ENCODE data around the gene PDCD2L.

PDCD2L gene

GRCh38 chr19:34360354-34360909 lies 43.8 kb upstream of the PDCD2L start:
- no peak for DNase-seq (ENCODE audit: low read depth)
- no peak overlapping the region for H3K4me3 ChIP-seq (ENCODE audit: control insufficient read depth, low read depth, low read length)
- no peak for TF ChIP-seq CTCF (conservative IDR thresholded peaks at IDR 0.05; ENCODE audit: control insufficient read depth, insufficient read depth, low read depth, low read length)

DNA sequence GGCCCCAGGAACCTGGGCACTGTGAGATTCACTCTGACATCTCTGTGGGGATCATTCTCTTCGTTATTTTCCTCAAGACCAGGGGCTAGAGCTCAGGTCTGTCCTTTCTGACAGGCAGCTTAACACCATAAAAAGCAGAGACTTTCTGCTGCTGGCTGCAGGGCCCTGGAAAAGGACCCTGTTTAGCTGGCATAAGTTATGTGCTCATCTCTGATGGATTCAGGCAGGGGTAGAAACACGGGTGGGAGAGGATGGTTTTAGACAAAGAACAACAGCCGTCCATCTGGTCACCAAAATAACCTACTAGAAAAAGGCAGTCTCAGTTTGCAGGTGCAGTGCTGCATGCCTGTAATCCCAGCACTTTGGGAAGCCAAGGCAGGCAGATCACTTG lies 41.5 kb upstream of the PDCD2L start:
- DNase-seq (ENCODE audit: low read depth) = no peak
- no peak for TF ChIP-seq CTCF (conservative IDR thresholded peaks at IDR 0.05; ENCODE audit: control insufficient read depth, insufficient read depth, low read depth, low read length)
- H3K4me3 ChIP-seq (ENCODE audit: control insufficient read depth, low read depth, low read length) = no peak overlapping the region

DNA sequence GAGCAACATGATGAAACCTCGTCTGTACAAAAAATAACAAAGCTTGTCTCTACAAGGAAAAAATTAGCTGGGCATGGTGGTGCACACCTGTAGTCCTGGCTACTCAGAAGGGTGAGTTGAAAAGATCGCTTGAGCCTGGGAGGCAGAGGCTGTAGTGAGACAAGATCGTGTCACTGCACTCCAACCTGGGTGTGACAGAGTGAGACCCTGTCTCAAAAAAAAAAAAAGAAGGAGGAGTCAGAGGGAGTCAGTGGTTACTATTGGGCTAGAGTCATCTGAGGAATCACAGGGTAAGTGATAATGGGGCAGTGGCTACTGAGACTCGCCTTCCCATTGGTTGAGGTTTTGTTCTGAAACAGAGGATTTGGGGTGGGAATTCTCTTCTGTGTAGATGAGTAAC lies 41.1 kb upstream of the PDCD2L start:
- TF ChIP-seq CTCF (conservative IDR thresholded peaks at IDR 0.05; ENCODE audit: control insufficient read depth, insufficient read depth, low read depth, low read length) = no peak
- no peak overlapping the region for H3K4me3 ChIP-seq (ENCODE audit: control insufficient read depth, low read depth, low read length)
- DNase-seq (ENCODE audit: low read depth) = no peak

DNA sequence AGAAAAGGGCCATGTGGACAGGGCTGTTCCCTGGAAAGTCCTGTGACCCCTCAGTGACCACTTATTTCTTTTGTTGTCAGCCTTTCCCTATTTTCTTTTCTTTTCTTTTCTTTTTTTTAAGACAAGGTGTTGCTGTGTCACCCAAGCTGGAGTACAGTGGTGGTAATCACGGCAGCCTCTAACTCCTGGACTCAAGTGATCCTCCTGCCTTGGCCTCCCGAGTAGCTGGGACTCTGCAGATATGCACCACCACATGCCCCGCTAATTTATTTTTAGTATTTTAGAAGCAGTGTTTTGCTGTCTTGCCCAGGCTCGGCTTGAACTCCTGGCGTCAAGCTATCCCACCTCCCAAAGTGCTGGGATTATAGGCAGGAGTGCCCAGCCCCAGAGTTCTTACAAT lies 40.3 kb upstream of the PDCD2L start:
- H3K4me3 ChIP-seq (ENCODE audit: control insufficient read depth, low read depth, low read length) = no peak overlapping the region
- TF ChIP-seq CTCF (conservative IDR thresholded peaks at IDR 0.05; ENCODE audit: control insufficient read depth, insufficient read depth, low read depth, low read length) = no peak
- DNase-seq (ENCODE audit: low read depth) = no peak

DNA sequence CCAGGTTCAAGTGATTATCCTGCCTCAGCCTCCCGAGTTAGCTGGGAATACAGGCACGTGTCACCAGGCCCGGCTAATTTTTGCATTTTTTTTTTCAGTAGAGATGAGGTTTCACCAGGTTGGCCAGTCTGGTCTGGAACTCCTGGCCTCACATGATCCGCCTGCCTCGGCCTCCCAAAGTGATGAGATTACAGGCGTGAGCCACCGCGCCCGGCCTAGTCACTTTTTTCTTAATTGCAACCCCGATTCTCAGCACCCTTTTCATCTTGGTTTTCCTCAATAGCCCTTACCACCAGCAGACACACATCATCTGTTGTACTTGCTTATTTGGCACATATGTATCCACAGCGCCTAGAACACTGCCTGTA lies 39.8 kb upstream of the PDCD2L start:
- no peak for TF ChIP-seq CTCF (conservative IDR thresholded peaks at IDR 0.05; ENCODE audit: control insufficient read depth, insufficient read depth, low read depth, low read length)
- H3K4me3 ChIP-seq (ENCODE audit: control insufficient read depth, low read depth, low read length) = peak overlapping the region; percentile 83
- DNase-seq (ENCODE audit: low read depth) = no peak

DNA sequence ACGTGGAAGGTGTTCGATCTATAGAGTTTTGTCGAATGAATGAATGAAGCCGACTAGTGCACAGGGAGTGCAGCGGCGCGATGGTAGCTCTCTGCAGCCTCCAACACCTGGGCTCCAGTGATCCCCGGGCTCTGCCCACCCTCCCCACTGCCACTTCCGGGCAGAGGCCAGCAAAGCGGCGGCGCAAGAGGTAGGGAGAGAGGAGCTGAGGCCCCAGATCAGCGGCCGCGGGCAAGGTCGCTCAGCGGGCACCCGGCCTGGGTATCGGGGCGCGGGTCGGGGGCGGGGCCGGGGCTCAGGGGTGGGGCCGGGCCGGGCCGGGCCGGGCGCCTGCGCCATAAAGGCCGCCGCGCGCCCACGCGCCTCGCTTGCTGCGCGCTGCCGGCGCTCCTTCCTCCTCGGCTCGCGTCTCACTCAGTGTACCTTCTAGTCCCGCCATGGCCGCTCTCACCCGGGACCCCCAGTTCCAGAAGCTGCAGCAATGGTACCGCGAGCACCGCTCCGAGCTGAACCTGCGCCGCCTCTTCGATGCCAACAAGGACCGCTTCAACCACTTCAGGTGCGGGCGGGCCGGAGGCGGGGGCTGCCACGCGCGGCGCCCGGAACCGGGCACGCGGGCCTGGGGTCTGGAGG lies 39.3 kb upstream of the PDCD2L start, which contains the start of gene GPI:
Gene GPI (plus strand): TSS at position 367 of the 633 bp plus-strand sequence. CDS start 71 bp downstream, at position 438.
- DNase-seq (ENCODE audit: low read depth) = peak; percentile 29
- H3K4me3 ChIP-seq (ENCODE audit: control insufficient read depth, low read depth, low read length) = peak within 1 kb of the TSS; percentile 83
- no peak for TF ChIP-seq CTCF (conservative IDR thresholded peaks at IDR 0.05; ENCODE audit: control insufficient read depth, insufficient read depth, low read depth, low read length)
